IMR-90 (cell line): ENCODE measurements around the gene RNU2-1. TPM values are rescaled to one million over a fixed set of nuclear protein-coding genes. Genes with fewer than 3 reads are reported as not detected.

Source experiments
- ATAC-seq: fragments of 200-7000 bp; cut with Tn5 transposase; 2 replicates; pipeline ENCODE4 v1.9.1; 2020; ENCODE audit warnings: low read depth, mild to moderate bottlenecking, moderate library complexity
- BruUV-seq: library from RNA; stranded (reverse); fragments of 400-500 nt; replicated peaks from 2 replicates; lab custom pipeline; 2021; lab: Mats Ljungman, UMichigan
- CTCF ChIA-PET: fragments of 300-600 bp; formaldehyde crosslinking; extraction: SDS; loops from one replicate; lab custom pipeline; 2021; ENCODE audit warnings: antibody characterized with exemption; lab: Yijun Ruan, JAX
- POLR2A ChIA-PET: fragments of 300-600 bp; sonication (Branson Sonifier 250); formaldehyde crosslinking; loops from one replicate; lab custom pipeline; 2022; ENCODE audit warnings: antibody characterized with exemption; ENCODE audit not compliant: unreplicated experiment; lab: Charles Lee
- DNase-seq: peaks from one replicate; pipeline ENCODE4 v3.0.0; 2013
- H2AFZ ChIP-seq: replicated peaks from 2 replicates; pipeline ENCODE3; 2013; ENCODE audit warnings: low read length, mild to moderate bottlenecking; ENCODE audit not compliant: poor library complexity
- H2AK5ac ChIP-seq: 2 replicates; pipeline ENCODE4 v1.6.1; 2013; ENCODE audit warnings: low read depth, low read length, inconsistent platforms
- H2AK9ac ChIP-seq: replicated peaks from 2 replicates; pipeline ENCODE3; 2013; ENCODE audit warnings: mild to moderate bottlenecking, low read depth, low read length, moderate library complexity; ENCODE audit not compliant: poor library complexity
- H2BK120ac ChIP-seq: 2 replicates; pipeline ENCODE4 v1.6.1; 2013; ENCODE audit warnings: low read depth, low read length, inconsistent platforms
- H2BK15ac ChIP-seq: 3 replicates; pipeline ENCODE4 v1.6.1; 2013; ENCODE audit warnings: low read depth, low read length, inconsistent platforms
- H2BK20ac ChIP-seq: 2 replicates; pipeline ENCODE4 v1.6.1; 2013; ENCODE audit warnings: low read depth, mild to moderate bottlenecking, inconsistent platforms, low read length, moderate library complexity
- H2BK5ac ChIP-seq: 2 replicates; pipeline ENCODE4 v1.6.1; 2013; ENCODE audit warnings: mild to moderate bottlenecking, low read depth, low read length, inconsistent platforms; ENCODE audit not compliant: poor library complexity, severe bottlenecking
- H3K14ac ChIP-seq: replicated peaks from 2 replicates; pipeline ENCODE4 v1.6.1; 2013; ENCODE audit warnings: low read depth, low read length, inconsistent platforms
- H3K18ac ChIP-seq: 2 replicates; pipeline ENCODE4 v1.6.1; 2013; ENCODE audit warnings: low read depth, low read length, control low read depth
- H3K23ac ChIP-seq: 2 replicates; pipeline ENCODE4 v1.6.1; 2013; ENCODE audit warnings: low read depth, low read length, inconsistent platforms
- H3K27ac ChIP-seq: 2 replicates; pipeline ENCODE4 v1.5.1; 2013; ENCODE audit warnings: mild to moderate bottlenecking, control low read depth, low read length; ENCODE audit not compliant: insufficient read depth
- H3K27me3 ChIP-seq: 2 replicates; pipeline ENCODE4 v1.6.1; 2013; ENCODE audit warnings: low read length; ENCODE audit not compliant: control insufficient read depth, insufficient read depth
- H3K36me3 ChIP-seq: 2 replicates; pipeline ENCODE4 v1.6.1; 2013; ENCODE audit warnings: low read length, mixed read lengths; ENCODE audit not compliant: control insufficient read depth, insufficient read depth
- H3K4ac ChIP-seq: 2 replicates; pipeline ENCODE4 v1.6.1; 2013; ENCODE audit warnings: low read depth, low read length, inconsistent platforms
- H3K4me1 ChIP-seq: 2 replicates; pipeline ENCODE4 v1.6.1; 2013; ENCODE audit warnings: low read length, mixed read lengths; ENCODE audit not compliant: control insufficient read depth, insufficient read depth
- H3K4me2 ChIP-seq: 2 replicates; pipeline ENCODE4 v1.6.1; 2013; ENCODE audit warnings: low read depth, mild to moderate bottlenecking, control low read depth, low read length, moderate library complexity
- H3K4me3 ChIP-seq: 2 replicates; pipeline ENCODE4 v1.5.1; 2013; ENCODE audit warnings: low read depth, mild to moderate bottlenecking, control low read depth, low read length, moderate library complexity; ENCODE audit not compliant: insufficient read depth
- H3K56ac ChIP-seq: 2 replicates; pipeline ENCODE4 v1.6.1; 2013; ENCODE audit warnings: low read length, inconsistent platforms; ENCODE audit not compliant: insufficient read depth; ENCODE audit errors: extremely low read depth
- H3K79me1 ChIP-seq, 2 experiments: 2 replicates each; pipeline ENCODE4 v1.6.1; 2013; ENCODE audit warnings: low read length in 2 of 2, inconsistent platforms in 1 of 2, low read depth in 1 of 2
- H3K9ac ChIP-seq: 2 replicates; pipeline ENCODE4 v1.6.1; 2013; ENCODE audit warnings: low read depth, low read length, control low read depth
- H3K9me1 ChIP-seq: 2 replicates; pipeline ENCODE4 v1.6.1; 2013; ENCODE audit warnings: low read length, inconsistent platforms; ENCODE audit not compliant: insufficient read depth
- H3K9me3 ChIP-seq: 2 replicates; pipeline ENCODE4 v1.6.1; 2013; ENCODE audit warnings: low read length; ENCODE audit not compliant: control insufficient read depth, insufficient read depth
- H4K20me1 ChIP-seq: 2 replicates; pipeline ENCODE4 v1.6.1; 2013; ENCODE audit warnings: low read length, inconsistent platforms; ENCODE audit not compliant: insufficient read depth
- H4K5ac ChIP-seq: 2 replicates; pipeline ENCODE4 v1.6.1; 2013; ENCODE audit warnings: mild to moderate bottlenecking, low read depth, low read length, control low read depth
- H4K8ac ChIP-seq, 2 experiments: 2 replicates each; pipeline ENCODE4 v1.6.1; 2013; ENCODE audit warnings: low read depth in 2 of 2, low read length in 2 of 2, control low read depth in 1 of 2, inconsistent platforms in 1 of 2
- H4K91ac ChIP-seq: 2 replicates; pipeline ENCODE4 v1.6.1; 2013; ENCODE audit warnings: low read depth, low read length, inconsistent platforms; ENCODE audit not compliant: insufficient read depth
- BHLHE40 ChIP-seq: fragments of 150-350 bp; IDR thresholded peaks from 2 replicates; pipeline ENCODE4 v1.6.1; 2016; ENCODE audit warnings: mild to moderate bottlenecking, low read depth, low read length
- CEBPB ChIP-seq: IDR thresholded peaks from 2 replicates; pipeline ENCODE4 v1.6.1; 2012; ENCODE audit warnings: low read depth, low read length, improper control_type of control experiment
- CHD1 ChIP-seq: IDR thresholded peaks from 2 replicates; pipeline ENCODE4 v1.6.1; 2012; ENCODE audit warnings: low read depth, low read length, improper control_type of control experiment
- ELK1 ChIP-seq: fragments of 150-350 bp; IDR thresholded peaks from 2 replicates; pipeline ENCODE4 v1.6.1; 2016; ENCODE audit warnings: low read depth, mild to moderate bottlenecking, low read length, moderate library complexity, borderline replicate concordance
- MAFK ChIP-seq: IDR thresholded peaks from 2 replicates; pipeline ENCODE4 v1.6.1; 2012; ENCODE audit warnings: low read depth, low read length, improper control_type of control experiment
- NFE2L2 ChIP-seq: fragments of 150-350 bp; IDR thresholded peaks from 2 replicates; pipeline ENCODE4 v1.6.1; 2016; ENCODE audit warnings: low read depth, mild to moderate bottlenecking, low read length
- RAD21 ChIP-seq: IDR thresholded peaks from 2 replicates; pipeline ENCODE4 v1.6.1; 2012; ENCODE audit warnings: low read length, improper control_type of control experiment
- RCOR1 ChIP-seq: IDR thresholded peaks from 2 replicates; pipeline ENCODE4 v1.6.1; 2012; ENCODE audit warnings: mild to moderate bottlenecking, low read length, improper control_type of control experiment; ENCODE audit not compliant: insufficient replicate concordance
- RFX5 ChIP-seq: IDR thresholded peaks from 2 replicates; pipeline ENCODE4 v1.8.0; 2012; ENCODE audit warnings: low read depth, mild to moderate bottlenecking, low read length, moderate library complexity
- SMC3 ChIP-seq: fragments of 150-350 bp; IDR thresholded peaks from 2 replicates; pipeline ENCODE4 v1.6.1; 2016; ENCODE audit warnings: low read depth, mild to moderate bottlenecking, antibody characterized with exemption, low read length, moderate library complexity
- USF2 ChIP-seq: fragments of 150-350 bp; IDR thresholded peaks from 2 replicates; pipeline ENCODE4 v1.6.1; 2017; ENCODE audit warnings: mild to moderate bottlenecking, antibody characterized with exemption, low read length, low read depth
- WGBS, 2 experiments: methylation state at CpG; one replicate each; pipeline versions ENCODE4 v1.1.5 to v1.1.7; 2013; ENCODE audit warnings: missing lambda C conversion rate in 2 of 2; ENCODE audit not compliant: insufficient read length in 1 of 2; ENCODE audit errors: extremely low coverage in 2 of 2; 5-methylcytosine and 5-hydroxymethylcytosine counted together
- dilution Hi-C: fragments of 300-500 bp; cut with HindIII; formaldehyde crosslinking; loops from one replicate; pipeline ENCODE4 v1.14.3; 2018; ENCODE audit warnings: low sequenced_read_pairs; ENCODE audit not compliant: unreplicated experiment
- in situ Hi-C: fragments of 300-500 bp; cut with MboI; formaldehyde crosslinking; loops from 3 replicates; pipeline ENCODE4 v1.14.3; 2019; ENCODE audit warnings: low sequenced_read_pairs, inconsistent platforms, mixed read lengths
- intact Hi-C: fragments of 100-400 bp; cut with micrococcal nuclease; formaldehyde crosslinking; loops from 2 replicates; pipeline ENCODE4 v1.10.0; 2022
- polyA plus RNA-seq, 3 experiments: library from polyadenylated mRNA; depleted of rRNA; stranded (reverse); fragments of >200 nt; gene quantifications; 2 replicates each; pipeline ENCODE4 v1.2.3, GENCODE V29; 2012; ENCODE audit warnings: low replicate concordance in 1 of 3
- total RNA-seq: library from RNA; depleted of rRNA; stranded (reverse); fragments of >200 nt; gene quantifications from 2 replicates; pipeline ENCODE4 v1.2.3, GENCODE V29; 2012

The RNU2-1 gene
- total and polyA plus RNA-seq, 2 of the 4 experiments (the other 2 are of a cell fraction), result not detected

GRCh38 chr17:43219746-43220380, 13.9 kb downstream of the RNU2-1 start:
- dilution Hi-C loops (no loop called here), in situ Hi-C loops (loop anchor here (25.0 kb wide), 1 partner anchor 92 kb away; no protein-coding TSS in a partner anchor), intact Hi-C loops (loop anchor here (10.0 kb wide), 1 partner anchor 295 kb away; no protein-coding TSS in a partner anchor)
- Histone ChIP-seq H3K4me2 (no peak overlapping the region), H2BK20ac (no peak overlapping the region), H3K79me1 (peaks cover 0 to 26% of the 10 kb centered on the region in 2 experiments; a peak in 2 of 4 replicates), H3K4me3 (no peak overlapping the region), H4K20me1 (no peaks in the 10 kb centered on the region; the same call in 1 of the 2 replicates), H4K8ac (no peak overlapping the region), H3K4ac (no peak overlapping the region), H3K14ac (no peak overlapping the region), H2BK120ac (no peak overlapping the region), H3K18ac (no peak overlapping the region), H2AFZ (no peak overlapping the region), H3K56ac (no peak overlapping the region), H3K36me3 (peaks cover 40% of the 10 kb centered on the region), H4K5ac (no peak overlapping the region), H3K23ac (no peak overlapping the region), H3K9me3 (no peaks in the 10 kb centered on the region), H2AK5ac (no peak overlapping the region), H3K9me1 (peaks cover 20% of the 10 kb centered on the region), H3K27ac (no peak overlapping the region), H3K4me1 (no peaks in the 10 kb centered on the region), H4K91ac (no peak overlapping the region), H2AK9ac (no peak overlapping the region), H3K9ac (no peak overlapping the region; the same call in 1 of the 2 replicates), H3K27me3 (no peaks in the 10 kb centered on the region), H2BK5ac (no peak overlapping the region), H2BK15ac (no peak overlapping the region)
- DNase-seq (no peak), ATAC-seq (0 out of 2 replicates have a peak, but pooled peaks have one; percentile 27)
- TF ChIP-seq CEBPB (no peak), CHD1 (no peak), BHLHE40 (no peak), NFE2L2 (no peak), ELK1 (no peak), SMC3 (no peak), RAD21 (no peak), RFX5 (no peak), RCOR1 (no peak), MAFK (no peak), USF2 (no peak)
- CTCF ChIA-PET, result interaction anchor here (0.8 kb wide), 1 partner anchor 399 kb away, joined by 3 read pairs; no protein-coding TSS in a partner anchor
- BruUV-seq, result no TSS peak
- WGBS, 2 experiments, result 87% methylated on average over 3 of the region's 8 CpGs; no CpG with 5 or more reads in 1 of the 2 experiments
- POLR2A ChIA-PET, result interaction anchor here (0.6 kb wide), 1 partner anchor 540 kb away, joined by 3 read pairs; no protein-coding TSS in a partner anchor
